Inflammatory macrophage (primary cell): ENCODE results near the gene KRTAP5-11.
"Not testable (repeated sequence)": the region's sequence is repeated elsewhere in the genome, so short reads cannot be mapped to it uniquely, and the experiment has no call there.

Source experiments
- DNase-seq, 2 donors: peaks; one replicate each; pipeline ENCODE4 v3.0.0-alpha.2; 2020 to 2022
- total RNA-seq, 18 experiments: gene quantifications; one replicate each; lab custom pipeline; 2026; ENCODE audit warnings: mixed read lengths in 6 of 18, inconsistent platforms in 2 of 18; lab: John Stamatoyannopoulos, UW

KRTAP5-11 gene
- total RNA-seq, result 0 to 0.05 (median 0) reads per million in 18 experiments

GRCh38 chr11:71582309-71582895, at the start of gene KRTAP5-11:
KRTAP5-11 (minus strand) TSS chr11:71582875; CDS start chr11:71582837, 38 bp downstream.
- no peak for DNase-seq

DNA sequence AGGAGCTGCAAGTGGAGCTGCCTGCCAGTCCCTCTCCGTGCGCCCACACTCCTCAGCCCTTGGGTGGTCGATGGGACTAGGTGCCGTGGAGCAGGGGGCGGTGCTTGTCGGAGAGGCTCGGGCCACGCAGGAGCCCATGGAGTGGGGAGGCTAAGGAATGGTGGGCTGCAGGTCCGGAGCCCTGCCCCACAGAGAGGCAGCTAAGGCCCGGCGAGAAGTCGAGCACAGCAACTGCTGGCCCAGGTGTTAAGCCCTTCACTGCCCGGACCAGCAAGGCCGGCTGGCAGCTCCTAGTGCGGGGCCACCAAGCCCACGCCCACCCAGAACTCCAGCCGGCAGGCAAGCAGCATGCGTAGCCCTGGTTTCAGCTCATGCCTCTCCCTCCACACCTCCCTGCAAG, 48.9 kb upstream of the KRTAP5-11 start:
- DNase-seq, result not testable (repeated sequence)

DNA sequence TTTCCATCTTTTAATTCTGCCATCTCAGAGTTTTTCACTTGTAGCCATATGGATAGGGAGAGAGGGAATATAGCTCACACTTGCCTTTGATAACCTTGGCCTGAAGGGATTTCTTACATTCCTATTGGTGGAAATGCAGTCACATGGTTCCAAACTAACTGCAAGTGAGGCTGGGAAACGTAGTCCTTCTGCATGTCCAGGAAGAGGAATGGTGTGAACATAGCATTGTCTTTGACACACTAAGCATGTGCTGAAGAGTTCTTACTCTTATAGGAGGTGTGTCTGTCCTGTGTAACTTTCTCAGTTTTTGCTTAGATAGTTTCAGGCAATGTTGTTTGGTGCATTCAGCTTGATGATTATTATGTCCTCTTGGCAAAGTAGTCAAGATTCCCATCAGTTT, 47.4 kb upstream of the KRTAP5-11 start:
- DNase-seq, result peak; percentile 2 to 22

DNA sequence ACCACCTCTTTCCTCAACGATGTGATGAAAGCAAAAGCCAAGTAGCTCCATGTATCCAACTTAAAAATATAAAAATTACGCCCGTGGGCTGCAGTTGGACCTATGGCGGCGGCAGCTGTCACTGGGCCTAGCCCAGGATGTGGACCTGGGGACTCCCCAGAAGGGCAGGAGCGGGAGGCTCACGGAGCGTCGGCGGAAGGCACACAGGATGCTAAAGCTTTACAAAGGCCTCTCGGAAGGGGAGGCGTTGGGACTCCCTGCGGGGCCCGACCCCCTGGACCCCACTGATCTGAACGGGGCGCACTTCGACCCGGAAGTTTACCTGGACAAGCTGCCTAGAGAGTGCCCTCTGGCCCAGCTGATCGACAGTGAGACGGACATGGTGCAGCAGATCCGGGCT, 46.3 kb upstream of the KRTAP5-11 start:
- DNase-seq, result not testable (repeated sequence)

DNA sequence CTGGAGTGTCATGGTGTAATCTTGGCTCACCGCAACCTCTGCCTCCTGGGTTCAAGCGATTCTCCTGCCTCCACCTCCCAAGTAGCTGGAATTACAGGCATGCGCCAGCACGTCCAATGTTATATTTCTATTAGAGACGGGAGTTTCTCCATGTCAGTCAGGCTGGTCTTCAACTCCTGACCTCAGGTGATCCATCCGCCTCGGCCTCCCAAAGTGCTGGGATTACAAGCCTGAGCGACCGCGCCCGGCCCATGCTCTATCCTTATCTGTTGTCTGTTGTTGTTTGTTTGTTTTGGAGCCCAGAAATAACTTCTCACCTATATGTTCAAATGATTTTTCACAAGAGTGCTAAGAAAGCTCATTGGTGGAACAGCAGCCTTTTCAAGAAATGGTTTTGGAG, 40.6 kb upstream of the KRTAP5-11 start:
- DNase-seq, result not testable (repeated sequence)

DNA sequence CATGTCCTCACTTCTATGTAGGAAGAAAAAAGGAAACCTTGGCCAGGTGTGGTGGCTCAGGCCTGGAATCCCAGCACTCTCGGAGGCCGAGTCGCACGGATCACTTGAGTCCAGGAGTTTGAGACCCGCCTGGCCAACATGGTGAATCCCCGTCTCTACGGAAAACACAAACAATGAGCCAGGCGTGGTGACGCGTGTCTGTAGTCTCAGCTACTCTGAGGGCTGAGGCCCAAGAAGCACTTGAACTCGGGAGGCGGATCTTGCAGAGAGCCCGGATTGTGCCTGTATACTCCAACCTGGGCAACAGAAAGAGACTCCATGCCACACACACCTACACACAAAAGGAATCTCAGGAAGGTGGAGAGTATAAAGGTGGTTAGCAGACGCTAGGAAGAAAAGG, 39.9 kb upstream of the KRTAP5-11 start:
- not testable (repeated sequence) for DNase-seq

DNA sequence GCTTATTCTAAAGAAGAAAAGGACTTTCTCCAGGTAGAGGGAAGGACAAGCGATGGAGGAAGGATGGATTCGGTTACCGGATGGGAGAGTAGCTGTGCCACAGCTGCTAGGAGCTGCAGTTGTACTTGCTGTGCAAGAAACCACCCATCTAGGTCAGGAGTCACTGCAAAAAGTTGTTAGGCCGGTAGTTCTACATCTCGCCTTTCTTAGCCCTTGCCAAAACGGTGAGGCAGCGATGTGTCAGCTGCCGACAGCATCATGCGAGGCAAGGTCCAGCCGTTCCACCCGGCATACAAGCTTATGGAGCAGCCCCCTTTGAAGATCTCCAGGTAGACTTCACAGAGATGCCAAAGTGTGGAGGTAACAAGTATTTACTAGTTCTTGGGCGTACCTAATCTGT, 32.3 kb upstream of the KRTAP5-11 start:
- DNase-seq, result not testable (repeated sequence)

GRCh38 chr11:71614366-71614917, 31.8 kb upstream of the KRTAP5-11 start:
- not testable (repeated sequence) for DNase-seq

- not testable (repeated sequence) for DNase-seq
Measured at GRCh38 chr11:71613931-71614330, 31.3 kb upstream of the KRTAP5-11 start.

DNA sequence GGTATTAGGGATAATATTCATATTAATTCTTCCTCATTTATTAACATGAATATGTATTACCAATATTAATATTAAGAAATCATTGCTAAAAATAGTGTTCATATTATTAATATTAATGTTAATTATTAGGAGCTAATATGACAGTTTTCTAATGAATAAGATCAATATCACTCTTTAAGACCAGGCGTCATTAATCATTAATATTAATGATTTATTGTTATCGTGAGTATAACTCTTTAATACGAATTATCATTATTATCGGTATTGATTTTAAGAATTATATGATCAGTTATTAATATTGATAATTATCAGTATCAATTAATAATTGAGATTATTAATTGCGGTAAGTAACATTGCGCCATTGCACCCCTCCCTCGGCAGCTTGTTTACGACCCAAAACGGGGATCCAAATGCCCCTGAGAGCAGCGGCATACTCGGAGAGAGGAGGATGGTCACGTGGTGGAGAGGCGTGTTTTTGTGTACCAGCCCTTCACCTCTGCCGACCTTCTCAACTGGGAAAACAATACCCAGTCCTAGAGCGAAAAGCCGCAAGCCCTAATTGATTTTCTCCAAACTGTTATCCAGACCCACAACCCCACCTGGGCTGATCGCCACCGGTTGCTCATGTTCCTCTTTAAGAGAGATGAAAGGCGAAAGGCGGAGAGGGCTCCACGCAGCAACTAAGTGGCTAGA, 28.7 kb upstream of the KRTAP5-11 start:
- DNase-seq, result not testable (repeated sequence)

GRCh38 chr11:71608272-71608671, 25.6 kb upstream of the KRTAP5-11 start:
- DNase-seq, result not testable (repeated sequence)

DNA sequence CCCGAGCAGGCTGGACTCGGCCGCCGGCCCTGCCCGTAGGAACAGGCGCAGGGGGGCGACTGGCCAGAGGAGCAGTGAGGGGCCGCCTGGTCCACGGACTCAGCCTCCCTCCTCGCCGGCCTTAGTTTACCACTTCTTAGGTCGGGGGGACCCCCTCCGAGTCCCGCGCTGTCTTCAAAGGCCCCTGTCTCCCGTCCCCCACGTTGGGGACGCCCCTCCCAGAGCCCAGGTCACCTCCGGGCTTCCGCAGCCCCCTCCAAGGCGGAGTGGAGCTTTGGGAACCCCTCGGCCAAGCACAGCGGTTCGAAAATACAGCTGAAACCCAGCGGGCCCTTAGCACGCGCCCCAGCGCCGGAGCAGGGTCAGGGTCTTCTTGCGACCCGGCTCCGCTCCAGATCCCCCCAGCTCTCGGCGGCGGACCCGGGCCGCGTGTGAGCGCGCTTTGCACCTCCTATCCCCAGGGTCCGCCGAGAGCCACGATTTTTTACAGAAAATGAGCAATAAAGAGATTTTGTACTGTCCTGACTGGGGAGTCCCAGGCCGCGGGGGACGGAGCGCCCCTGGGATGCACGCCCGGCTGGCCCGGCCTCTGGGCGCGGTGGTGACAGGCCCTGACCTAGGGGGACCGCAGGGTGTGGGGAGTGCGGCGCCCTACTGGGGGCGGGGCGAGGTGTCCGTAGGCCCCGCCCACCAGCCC, 25.0 kb upstream of the KRTAP5-11 start:
- not testable (repeated sequence) for DNase-seq

GRCh38 chr11:71606853-71607519, 24.3 kb upstream of the KRTAP5-11 start:
- not testable (repeated sequence) for DNase-seq

DNA sequence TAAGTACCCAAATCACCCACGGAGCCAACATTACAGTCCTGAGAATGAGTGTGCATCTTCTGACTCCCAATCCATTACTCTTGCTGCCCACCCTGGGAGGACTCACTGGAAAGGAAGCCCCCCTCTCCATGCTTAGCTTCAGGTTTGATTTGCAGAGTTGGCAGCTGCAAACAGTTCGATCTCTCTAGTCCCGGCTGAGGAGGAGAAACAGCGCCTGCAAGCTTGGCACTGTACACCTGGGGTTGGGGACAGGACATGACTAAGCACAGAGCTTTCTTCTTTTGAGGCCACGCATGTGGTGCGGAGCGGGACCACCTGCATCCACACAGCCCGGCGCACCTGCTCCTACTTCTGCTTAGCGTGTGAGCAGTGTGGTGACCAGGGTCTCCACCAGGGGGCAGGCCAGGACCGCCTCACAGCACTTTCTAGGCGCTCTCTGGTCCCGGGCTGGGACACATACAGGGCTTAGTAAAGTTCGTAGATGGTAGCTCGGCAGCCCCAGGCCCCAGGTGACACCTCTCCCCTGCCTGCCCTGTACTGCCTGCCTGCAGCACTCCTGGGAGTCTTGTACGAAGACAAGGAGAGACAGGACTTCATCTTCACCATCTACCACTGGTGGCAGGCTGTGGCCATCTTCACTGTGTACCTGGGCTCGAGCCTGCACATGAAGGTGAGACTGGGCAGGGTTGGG, 22.3 kb upstream of the KRTAP5-11 start:
- not testable (repeated sequence) for DNase-seq

- DNase-seq, result not testable (repeated sequence)
Measured at GRCh38 chr11:71603221-71603620, 20.5 kb upstream of the KRTAP5-11 start.

DNA sequence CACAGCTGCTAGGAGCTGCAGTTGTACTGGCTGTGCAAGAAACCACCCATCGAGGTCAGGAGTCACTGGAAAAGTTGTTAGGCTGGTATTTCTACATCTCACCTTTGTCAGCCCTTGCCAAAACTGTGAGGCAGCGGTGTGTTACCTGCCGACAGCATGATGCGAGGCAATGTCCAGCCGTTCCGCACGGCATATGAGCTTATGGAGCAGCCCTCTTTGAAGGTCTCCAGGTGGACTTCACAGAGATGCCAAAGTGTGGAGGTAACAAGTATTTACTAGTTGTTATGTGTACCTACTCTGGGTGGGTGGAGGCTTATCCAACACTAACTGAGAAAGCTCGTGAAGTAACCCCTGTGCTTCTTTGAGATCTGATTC, 6.9 kb upstream of the KRTAP5-11 start:
- DNase-seq, result not testable (repeated sequence)

GRCh38 chr11:71588822-71589545, 6.3 kb upstream of the KRTAP5-11 start:
- not testable (repeated sequence) for DNase-seq

DNA sequence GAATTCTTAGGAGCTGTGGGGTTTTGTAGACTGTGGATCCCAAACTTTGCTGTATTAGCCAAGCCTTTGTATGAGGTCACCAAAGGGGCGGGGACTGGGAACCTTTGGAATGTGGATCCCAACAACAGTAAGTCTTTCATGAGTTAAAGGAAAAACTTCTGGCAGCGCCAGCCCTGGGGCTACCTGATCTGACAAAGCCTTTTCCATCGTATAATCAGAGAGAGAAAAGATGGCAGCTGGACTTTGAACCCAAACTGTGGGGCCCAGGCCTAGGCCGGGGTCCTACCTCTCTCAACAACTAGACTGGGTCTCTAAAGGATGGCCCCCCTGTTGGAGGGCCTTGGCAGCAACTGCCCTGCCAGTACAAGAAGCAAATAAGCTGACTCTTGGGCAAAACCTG, 5.6 kb upstream of the KRTAP5-11 start:
- DNase-seq, result not testable (repeated sequence)

GRCh38 chr11:71585673-71586072, 3.0 kb upstream of the KRTAP5-11 start:
- not testable (repeated sequence) for DNase-seq

DNA sequence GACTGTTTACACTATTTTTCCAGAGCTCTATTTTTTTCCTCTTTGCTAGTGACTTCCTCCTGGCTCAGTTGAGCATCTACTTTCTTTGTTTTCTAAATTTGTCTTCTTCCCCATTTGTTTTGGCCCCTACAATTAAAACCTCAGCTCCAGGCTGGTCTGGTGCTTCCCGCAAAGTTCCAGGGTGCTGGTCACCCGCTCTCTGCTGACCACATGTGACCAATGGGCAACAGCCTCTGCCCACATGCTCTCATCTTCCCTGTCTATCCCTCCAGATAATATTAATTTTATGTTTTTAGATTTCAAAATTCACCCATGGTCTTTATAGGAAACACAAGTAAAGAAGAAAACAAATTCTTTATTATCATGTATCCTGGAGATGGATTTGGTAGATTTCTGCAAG, 294 bp upstream of the KRTAP5-11 start:
- peak in 1 of 2 donors; percentile 23 for DNase-seq

DNA sequence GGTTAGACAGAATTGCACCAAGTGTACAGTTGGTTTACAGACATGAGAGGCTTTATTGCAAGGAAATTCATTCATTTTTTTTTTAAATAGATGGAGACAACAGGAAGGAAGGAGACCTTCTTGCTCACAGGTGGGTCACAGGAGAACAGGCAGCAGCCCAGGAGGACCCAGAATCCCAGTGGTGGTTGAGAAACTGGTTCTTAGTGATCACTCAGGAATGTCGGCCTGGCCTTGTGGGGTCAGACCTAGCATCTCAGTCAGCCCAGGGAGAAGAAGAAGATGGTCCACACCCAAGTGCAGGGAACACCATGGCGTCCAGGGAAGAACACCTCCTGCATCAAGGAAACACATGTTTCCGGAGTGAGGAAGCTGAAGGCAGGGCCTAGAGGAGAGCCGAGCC, 849 bp downstream of the KRTAP5-11 start:
- no peak for DNase-seq
